AG04449 (cell line): ENCODE measurements around the gene COG5.

Experiments
- CTCF ChIA-PET: fragments of 350-600 bp; formaldehyde crosslinking; extraction: SDS; loops from one replicate; lab custom pipeline; 2021; ENCODE audit warnings: antibody characterized with exemption; lab: Yijun Ruan, JAX
- POLR2A ChIA-PET: fragments of 400-600, 350-600 bp; formaldehyde crosslinking; extraction: SDS; loops from one replicate; lab custom pipeline; 2020; ENCODE audit warnings: antibody characterized with exemption, inconsistent platforms; lab: Yijun Ruan, JAX
- DNase-seq: peaks from one replicate; pipeline ENCODE4 v3.0.0-alpha.2; 2010; ENCODE audit warnings: low read depth, low spot score
- H3K4me3 ChIP-seq: 2 replicates; pipeline ENCODE4 v1.5.1; 2011; ENCODE audit warnings: low read depth, mild to moderate bottlenecking, control low read depth, low read length
- TF ChIP-seq, protein P1 (sequence below): IDR thresholded peaks from one replicate; pipeline ENCODE4 v1.5.1; 2011; ENCODE audit warnings: mild to moderate bottlenecking, moderate library complexity, low read length, control low read depth, inconsistent platforms; ENCODE audit not compliant: insufficient read depth; ENCODE audit errors: missing control alignments

COG5 gene

GRCh38 chr7:107563775-107564552 lies at the start of gene COG5, which contains the start of gene DUS4L:
Gene COG5, minus strand, starts transcription at chr7:107563920. Its CDS starts 24 bp downstream, at chr7:107563896.
Gene DUS4L, plus strand, starts transcription at chr7:107563971. Its CDS starts 3,100 bp downstream, at chr7:107567071.
- no peak for DNase-seq
- POLR2A ChIA-PET, result interaction anchor here (0.7 to 1.2 kb wide), 3 partner anchors 16 to 395 kb away, joined by 3 to 5 read pairs (median 4); partner anchors contain the start of gene HBP1
- TF ChIP-seq, protein P1, sequence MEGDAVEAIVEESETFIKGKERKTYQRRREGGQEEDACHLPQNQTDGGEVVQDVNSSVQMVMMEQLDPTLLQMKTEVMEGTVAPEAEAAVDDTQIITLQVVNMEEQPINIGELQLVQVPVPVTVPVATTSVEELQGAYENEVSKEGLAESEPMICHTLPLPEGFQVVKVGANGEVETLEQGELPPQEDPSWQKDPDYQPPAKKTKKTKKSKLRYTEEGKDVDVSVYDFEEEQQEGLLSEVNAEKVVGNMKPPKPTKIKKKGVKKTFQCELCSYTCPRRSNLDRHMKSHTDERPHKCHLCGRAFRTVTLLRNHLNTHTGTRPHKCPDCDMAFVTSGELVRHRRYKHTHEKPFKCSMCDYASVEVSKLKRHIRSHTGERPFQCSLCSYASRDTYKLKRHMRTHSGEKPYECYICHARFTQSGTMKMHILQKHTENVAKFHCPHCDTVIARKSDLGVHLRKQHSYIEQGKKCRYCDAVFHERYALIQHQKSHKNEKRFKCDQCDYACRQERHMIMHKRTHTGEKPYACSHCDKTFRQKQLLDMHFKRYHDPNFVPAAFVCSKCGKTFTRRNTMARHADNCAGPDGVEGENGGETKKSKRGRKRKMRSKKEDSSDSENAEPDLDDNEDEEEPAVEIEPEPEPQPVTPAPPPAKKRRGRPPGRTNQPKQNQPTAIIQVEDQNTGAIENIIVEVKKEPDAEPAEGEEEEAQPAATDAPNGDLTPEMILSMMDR, result no peak
- CTCF ChIA-PET, result interaction anchor here (0.5 to 2.8 kb wide), 2 partner anchors 100 to 250 kb away, joined by 3 to 11 read pairs; no protein-coding TSS in a partner anchor
- H3K4me3 ChIP-seq, result peak within 1 kb of the TSS; percentile 91

- CTCF ChIA-PET, result no interaction called here
- DNase-seq, result no peak
- TF ChIP-seq, protein P1, result no peak
- POLR2A ChIA-PET, result no interaction called here
- H3K4me3 ChIP-seq, result no peak overlapping the region
Observed at GRCh38 chr7:107613439-107613838, 49.7 kb upstream of the COG5 start.

GRCh38 chr7:107610323-107610722 lies 46.6 kb upstream of the COG5 start:
- no peak for DNase-seq
- H3K4me3 ChIP-seq, result no peak overlapping the region
- TF ChIP-seq, protein P1, result no peak
- CTCF ChIA-PET, result no interaction called here
- POLR2A ChIA-PET, result no interaction called here

DNA sequence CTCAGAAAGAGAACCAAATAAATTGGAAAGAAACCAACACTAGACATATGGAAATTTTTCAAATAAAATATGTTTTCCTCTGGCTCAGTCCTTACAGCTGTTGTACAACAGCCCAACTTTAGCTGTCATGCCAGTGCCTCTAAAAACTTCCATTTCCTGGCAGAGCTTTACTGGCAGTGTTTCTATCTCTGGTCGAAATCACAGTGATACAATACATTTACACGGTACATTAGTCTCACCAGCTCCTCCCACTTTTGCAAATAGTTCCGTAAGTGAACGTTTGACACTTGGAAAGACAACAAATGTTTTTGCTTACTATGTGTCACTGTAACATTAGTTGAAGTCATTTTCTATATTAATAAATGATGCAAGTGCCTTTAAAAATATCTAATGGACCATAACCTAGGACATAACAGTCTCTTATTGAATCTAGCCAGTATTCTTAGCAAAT lies 46.1 kb upstream of the COG5 start:
- no peak overlapping the region for H3K4me3 ChIP-seq
- DNase-seq, result no peak
- ChIA-PET CTCF (no interaction called here), POLR2A (no interaction called here)
- TF ChIP-seq, protein P1, result no peak

- no peak for DNase-seq
- no peak overlapping the region for H3K4me3 ChIP-seq
- ChIA-PET POLR2A (no interaction called here), CTCF (interaction anchor here (1.5 kb wide), 1 partner anchor 9 kb away, joined by 5 read pairs; no protein-coding TSS in a partner anchor)
- TF ChIP-seq, protein P1, result no peak
Observed at GRCh38 chr7:107606303-107606702, 42.6 kb upstream of the COG5 start.

DNA sequence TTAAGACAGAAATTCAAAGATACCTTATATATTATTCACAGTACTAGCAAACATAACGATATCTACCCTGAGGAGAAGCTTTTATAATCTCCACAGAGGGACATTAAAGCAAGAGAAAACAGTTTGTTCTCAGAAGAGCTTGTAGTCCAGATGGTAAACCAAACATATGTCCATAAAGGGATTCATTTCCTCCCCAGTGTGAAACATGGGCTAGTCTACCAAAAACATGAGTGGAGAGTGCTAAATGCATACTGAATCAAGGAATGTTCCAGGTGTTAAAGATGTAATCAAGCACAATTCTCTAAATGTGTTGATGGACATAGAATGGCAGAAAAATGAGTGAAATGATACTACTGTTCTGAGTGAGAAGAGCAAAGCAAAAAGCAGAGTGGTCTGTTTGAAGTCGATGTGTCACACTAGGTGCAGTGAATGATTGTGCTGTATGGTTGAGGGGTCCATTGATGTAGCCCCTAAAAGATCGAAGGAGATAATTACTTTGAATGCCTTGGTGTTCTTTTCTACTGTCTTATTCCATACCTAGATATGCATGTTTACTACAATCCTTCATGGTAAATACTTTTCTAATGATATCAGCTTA lies 41.6 kb upstream of the COG5 start:
- DNase-seq, result no peak
- CTCF ChIA-PET, result interaction anchor here (0.6 to 1.5 kb wide), 2 partner anchors 8 to 36 kb away, joined by 3 to 5 read pairs; no protein-coding TSS in a partner anchor
- POLR2A ChIA-PET, result no interaction called here
- H3K4me3 ChIP-seq, result no peak overlapping the region
- TF ChIP-seq, protein P1, result no peak
